C4-2B (cell line): ENCODE data around the gene ZNF611.

Experiments used
- ZFX ChIP-seq: fragments of 450-650 bp; IDR thresholded peaks from 2 replicates; pipeline ENCODE4 v1.6.1; 2017
- TF ChIP-seq, protein P1 (sequence below): fragments of 450-650 bp; conservative IDR thresholded peaks from 2 replicates; pipeline ENCODE4 v1.5.1; 2017; ENCODE audit warnings: mild to moderate bottlenecking

GRCh38 chr19:52658595-52658994 lies 76.2 kb downstream of the ZNF611 start:
- TF ChIP-seq, protein P1, sequence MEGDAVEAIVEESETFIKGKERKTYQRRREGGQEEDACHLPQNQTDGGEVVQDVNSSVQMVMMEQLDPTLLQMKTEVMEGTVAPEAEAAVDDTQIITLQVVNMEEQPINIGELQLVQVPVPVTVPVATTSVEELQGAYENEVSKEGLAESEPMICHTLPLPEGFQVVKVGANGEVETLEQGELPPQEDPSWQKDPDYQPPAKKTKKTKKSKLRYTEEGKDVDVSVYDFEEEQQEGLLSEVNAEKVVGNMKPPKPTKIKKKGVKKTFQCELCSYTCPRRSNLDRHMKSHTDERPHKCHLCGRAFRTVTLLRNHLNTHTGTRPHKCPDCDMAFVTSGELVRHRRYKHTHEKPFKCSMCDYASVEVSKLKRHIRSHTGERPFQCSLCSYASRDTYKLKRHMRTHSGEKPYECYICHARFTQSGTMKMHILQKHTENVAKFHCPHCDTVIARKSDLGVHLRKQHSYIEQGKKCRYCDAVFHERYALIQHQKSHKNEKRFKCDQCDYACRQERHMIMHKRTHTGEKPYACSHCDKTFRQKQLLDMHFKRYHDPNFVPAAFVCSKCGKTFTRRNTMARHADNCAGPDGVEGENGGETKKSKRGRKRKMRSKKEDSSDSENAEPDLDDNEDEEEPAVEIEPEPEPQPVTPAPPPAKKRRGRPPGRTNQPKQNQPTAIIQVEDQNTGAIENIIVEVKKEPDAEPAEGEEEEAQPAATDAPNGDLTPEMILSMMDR: no peak
- no peak for TF ChIP-seq ZFX
